Amygdala (tissue), 56 donors: Measurements from ENCODE around the gene GPR146.
A peak's percentile ranks its signal among the peaks of the same experiment; 100 is the strongest.

Experiments
- DNase-seq, 56 donors: peaks; one replicate each; lab custom pipeline; 2025; lab: John Stamatoyannopoulos, UW

Gene GPR146

DNA sequence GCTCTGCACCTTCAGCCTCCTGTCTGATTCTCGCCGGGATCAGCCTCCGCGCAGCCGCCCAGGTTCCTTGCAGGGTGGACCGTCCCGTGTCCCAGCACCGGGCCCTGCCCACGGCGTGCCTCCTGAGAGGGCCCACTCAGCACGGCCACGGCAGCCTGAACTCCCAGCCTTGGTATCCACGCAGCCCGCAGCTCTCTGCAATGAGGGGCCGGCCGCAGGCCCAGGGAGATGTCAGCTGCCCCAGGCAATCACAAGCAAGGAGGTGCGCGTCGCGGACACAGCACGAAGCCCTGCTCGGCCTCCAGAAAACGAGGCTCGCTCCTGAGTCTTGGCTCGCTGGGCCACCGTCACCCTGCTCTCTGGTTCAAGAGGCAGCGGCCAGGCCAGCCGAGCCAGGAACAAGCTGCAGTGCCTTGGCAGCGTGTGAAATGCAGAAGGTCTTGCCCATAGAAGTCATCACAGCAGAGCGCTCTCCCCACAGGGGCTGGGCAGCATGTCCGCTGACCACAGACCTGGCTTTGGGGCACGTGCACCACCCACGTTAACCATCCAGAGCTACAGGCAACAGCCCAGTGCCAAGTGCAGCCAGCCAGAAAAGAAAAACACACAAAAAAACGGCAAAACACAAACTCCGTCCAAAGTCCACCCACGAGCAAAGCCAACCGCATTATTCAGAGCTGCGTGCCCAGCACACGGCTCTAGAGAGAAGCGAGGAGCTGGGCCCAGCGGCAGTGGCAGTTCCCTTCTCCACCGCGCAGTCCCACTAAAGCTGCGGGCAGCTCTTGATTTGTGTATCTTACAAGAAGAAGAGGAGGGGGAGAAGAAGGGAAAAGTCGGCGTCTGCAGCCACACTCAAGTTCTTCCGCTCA lies 57.5 kb downstream of the GPR146 start:
- peak in 3 of 56 donors; percentile 14 to 47 (median 42) for DNase-seq

DNA sequence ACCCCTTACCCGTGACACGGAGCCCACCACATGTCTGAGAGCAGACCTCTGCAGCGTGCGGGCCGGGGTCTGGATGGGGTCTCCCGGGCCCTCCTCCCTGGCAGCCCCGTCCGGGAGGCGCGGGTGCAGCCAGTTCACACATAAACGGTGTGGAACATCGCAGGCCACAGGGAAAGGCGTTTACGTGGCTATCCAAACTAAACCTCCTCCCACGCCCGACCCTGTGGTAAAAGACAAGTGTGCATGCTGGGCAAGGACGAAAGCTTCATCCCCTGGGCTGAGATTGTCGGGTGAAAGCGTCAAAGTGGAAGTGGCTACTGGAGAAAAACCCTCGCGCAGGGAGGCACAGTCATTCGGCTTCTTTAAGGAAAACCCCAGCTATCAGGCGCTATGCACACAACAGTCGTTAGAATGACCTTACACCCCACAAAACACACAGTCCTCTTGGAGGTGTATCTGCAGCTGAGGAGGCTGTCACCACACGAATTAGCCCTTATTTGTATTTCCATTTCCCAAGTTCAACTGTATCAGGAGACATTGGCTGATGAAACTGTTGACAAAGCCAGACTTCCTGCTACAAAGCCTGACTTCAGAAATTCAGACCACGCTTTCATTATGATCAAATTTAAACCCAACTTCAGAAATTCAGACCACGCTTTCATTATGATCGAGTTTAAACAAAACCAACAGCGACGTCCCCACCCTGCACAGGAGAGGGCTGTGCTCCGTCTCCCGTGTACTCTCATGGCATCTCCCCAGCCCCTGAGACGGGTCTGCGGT lies 58.9 kb downstream of the GPR146 start:
- DNase-seq: no peak

- DNase-seq: no peak
These were observed 59.6 kb downstream of the GPR146 start for GRCh38 chr7:1103789-1104515.

DNA sequence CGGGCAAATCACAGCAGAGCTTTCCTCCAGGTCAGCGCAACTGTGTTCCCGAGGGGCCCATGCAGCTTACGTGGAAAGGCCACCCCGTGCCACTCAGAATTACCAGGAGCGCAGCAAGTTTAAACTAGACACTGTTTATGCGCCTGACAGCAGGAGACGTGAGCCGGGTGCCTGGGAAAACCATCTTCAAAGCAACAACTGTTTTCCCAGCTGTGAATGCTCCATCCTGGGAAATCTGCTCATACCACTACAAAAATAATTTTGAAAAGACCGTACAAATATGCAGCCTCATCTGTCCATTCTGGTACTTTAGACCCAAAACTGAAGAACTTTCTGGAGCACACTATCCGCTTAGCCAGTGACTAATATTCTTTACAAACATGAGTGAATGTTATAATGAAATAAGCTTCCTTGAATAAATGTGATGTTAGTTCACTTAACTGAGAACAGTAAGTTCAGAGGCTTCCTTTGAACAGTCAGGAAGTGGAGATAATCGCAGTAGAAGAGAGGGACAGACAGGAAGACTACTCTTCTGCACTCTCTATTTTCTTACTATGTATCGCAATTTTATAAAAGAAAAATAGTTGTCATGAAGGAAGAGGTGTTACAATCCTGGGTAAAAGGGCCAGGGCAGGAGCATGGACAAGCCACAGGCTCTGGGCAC lies 60.3 kb downstream of the GPR146 start:
- DNase-seq: no peak

DNA sequence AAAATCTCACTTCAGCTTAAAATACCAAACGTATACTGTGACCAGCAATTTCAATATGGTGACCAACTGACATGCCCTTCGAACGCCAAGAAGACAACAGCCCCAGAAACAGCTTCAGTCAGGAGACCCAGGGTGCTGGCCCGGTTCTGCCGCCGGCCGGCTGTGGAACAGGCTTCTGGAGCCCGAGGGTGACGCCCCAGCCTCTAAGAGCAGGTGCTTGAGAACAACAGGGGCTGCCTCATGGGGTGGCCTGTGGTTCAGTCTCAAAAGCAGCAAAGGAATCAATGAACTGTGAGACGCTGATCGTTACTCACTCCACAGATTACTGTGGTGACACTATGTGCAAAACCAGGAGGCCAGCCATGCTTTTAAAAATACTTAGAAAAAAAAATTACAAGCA lies 60.8 kb downstream of the GPR146 start:
- DNase-seq: no peak

DNA sequence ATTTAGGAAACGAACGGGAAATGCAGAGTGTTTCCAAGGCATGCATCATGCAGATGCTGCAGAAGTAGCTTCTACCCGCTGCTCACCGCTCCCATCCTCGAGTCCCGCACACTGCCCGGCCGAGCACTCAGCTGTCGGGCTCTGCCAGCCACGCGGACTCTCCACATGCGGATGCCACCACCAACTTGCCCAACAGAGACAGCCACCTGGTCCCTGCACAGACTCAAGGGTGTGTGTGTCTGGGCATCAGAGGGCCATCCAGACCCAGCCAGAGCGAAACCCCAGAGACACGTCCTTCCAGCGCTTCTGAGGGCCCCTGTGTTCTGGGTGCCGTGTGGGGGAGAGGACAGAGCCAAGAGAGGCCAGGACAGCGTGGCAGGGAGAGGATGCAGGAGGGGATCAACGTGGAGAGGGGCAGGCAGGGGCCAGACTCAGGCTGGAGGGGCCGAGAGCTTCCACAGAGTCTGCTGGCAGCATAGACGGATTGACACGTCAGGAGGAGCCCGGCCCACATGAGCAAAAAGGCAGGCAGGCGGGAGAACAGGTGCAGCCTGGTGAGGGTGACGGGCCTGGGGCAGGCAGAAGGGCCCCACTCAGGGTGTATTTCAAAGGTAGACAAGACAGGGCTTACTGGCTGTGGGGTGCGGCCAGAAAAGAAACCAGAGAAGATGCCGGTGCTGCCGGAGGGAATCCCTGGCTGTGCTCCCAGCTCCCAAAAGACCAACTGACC lies 61.9 kb downstream of the GPR146 start:
- DNase-seq: no peak

- DNase-seq: no peak
These were observed 62.6 kb downstream of the GPR146 start for GRCh38 chr7:1106793-1107421.

DNA sequence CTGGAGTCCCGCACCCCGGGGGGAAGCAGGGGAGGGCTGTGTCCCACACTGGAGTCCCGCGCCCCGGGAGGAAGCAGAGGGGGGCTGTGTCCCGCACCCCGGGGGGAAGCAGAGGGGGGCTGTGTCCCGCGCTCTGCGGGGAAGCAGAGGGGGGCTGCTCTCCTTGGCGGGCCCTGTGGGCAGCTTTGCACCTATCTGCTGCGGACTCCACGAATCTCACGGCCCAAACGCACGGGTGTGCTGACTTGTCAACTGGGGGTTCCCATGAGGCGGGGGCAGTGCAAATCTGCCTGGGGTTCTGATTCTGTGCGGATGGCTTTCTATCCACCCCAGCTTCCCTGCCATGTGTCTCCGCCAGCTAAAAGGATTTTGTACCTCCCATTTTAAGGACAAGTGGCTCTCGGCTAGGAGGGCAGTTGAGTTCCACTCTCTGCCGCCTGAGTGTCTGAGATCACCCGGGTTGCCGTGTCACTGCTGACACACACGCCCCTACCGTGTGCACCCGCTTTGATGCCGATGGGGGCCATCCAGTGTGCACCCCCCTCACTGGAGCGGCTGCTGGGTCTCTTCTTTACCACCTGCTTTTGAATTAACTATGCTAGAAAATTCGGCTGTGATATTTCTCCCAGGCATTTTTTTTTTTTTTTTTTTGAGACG lies 64.0 kb downstream of the GPR146 start:
- no peak for DNase-seq
